GM18508 (cell line): ENCODE measurements around the gene ALLC.

ENCODE experiments used
- ATAC-seq: cut with Tn5 transposase; IDR thresholded peaks from one replicate; pipeline ENCODE4 v1.9.1; 2021; ENCODE audit warnings: moderate number of reproducible peaks; ENCODE audit not compliant: insufficient read depth, unreplicated experiment

ALLC gene

GRCh38 chr2:3638456-3638810, 19.6 kb upstream of the ALLC start:
- no peak for ATAC-seq

DNA sequence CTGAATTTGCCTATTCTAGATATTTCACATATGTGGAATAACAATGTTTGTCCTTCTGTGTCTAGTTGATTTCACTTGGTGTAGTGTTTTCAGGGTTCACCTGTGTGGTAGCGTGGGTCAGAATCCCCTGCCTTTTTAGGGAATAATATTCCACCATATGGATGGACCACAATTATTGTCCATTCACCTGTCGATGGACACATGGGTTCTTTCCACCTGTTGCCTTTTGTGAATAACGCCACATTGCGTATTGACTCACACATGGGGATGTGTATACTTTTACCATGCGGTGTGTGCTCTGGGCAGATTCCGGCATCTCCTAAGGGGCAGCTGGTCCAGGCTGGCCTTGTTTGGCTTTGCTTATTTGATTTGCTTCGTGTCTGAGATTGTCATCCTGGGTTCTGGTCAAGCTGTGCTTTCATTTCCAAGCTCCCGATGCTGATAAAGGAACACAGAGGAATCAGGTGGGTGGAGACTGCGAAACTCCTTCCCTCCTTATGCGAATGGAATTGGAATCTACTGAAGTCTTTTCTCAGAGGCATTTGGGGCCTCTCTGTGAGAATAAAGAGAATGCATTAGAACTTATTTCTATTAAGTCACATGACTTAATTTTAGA, 18.9 kb upstream of the ALLC start:
- ATAC-seq: no peak

GRCh38 chr2:3639653-3640052, 18.3 kb upstream of the ALLC start:
- no peak for ATAC-seq

DNA sequence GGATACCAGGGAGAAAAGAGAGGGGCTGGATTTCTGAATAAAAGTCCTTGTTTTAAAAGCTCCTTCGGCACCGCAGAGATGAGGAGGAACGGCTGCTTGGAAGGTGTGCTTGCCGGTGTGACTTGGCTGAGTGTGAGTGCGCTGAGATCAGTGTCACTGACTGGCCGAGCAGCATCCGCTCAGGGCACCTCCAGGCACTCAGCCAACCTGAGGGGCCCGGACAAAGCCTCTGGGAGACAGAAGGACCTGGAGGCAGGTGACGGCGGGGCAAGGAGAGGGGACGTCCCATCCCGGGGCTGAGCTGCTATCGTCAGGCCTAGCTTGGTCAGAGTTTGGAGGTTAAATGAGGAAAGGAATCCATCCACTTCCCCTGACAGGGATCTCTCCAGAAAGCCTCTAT, 16.8 kb upstream of the ALLC start:
- no peak for ATAC-seq

- ATAC-seq: no peak
These were observed 16.1 kb upstream of the ALLC start for GRCh38 chr2:3641841-3642421.

GRCh38 chr2:3642521-3643215, 15.3 kb upstream of the ALLC start:
- ATAC-seq: no peak

DNA sequence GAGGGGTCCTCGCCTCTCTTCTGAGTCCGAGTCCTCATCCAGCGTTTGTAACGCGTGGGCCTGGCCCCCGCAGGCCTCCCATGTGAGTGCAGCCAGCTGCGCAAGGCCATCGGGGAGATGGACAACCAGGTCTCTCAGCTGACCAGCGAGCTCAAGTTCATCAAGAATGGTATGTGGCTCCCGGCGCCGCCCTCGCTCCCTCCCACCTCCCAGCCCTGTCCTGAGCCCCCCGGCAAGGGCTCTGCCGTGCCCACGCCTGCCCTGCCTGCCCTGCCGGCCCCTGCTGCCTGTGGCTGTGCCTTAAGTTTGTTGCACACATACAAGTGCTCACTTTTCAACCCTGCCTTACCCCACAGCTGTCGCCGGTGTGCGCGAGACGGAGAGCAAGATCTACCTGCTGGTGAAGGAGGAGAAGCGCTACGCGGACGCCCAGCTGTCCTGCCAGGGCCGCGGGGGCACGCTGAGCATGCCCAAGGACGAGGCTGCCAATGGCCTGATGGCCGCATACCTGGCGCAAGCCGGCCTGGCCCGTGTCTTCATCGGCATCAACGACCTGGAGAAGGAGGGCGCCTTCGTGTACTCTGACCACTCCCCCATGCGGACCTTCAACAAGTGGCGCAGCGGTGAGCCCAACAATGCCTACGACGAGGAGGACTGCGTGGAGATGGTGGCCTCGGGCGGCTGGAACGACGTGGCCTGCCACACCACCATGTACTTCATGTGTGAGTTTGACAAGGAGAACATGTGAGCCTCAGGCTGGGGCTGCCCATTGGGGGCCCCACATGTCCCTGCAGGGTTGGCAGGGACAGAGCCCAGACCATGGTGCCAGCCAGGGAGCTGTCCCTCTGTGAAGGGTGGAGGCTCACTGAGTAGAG, 14.4 kb upstream of the ALLC start:
- ATAC-seq: no peak

DNA sequence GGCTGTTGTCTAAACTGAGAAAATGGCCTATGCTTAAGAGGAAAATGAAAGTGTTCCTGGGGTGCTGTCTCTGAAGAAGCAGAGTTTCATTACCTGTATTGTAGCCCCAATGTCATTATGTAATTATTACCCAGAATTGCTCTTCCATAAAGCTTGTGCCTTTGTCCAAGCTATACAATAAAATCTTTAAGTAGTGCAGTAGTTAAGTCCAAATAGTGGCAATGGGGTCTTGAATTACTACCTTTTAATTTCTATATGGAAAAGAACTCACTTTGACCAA, 13.8 kb upstream of the ALLC start:
- ATAC-seq: peak; percentile 76

GRCh38 chr2:3644891-3645605, 13.0 kb upstream of the ALLC start:
- ATAC-seq: no peak

GRCh38 chr2:3645745-3646389, 12.1 kb upstream of the ALLC start:
- ATAC-seq: no peak

- ATAC-seq: no peak
These were observed 11.6 kb upstream of the ALLC start for GRCh38 chr2:3646446-3646845.

GRCh38 chr2:3647246-3647645, 10.8 kb upstream of the ALLC start:
- ATAC-seq: no peak

- no peak for ATAC-seq
These were observed 10.0 kb upstream of the ALLC start for GRCh38 chr2:3647831-3648651.

DNA sequence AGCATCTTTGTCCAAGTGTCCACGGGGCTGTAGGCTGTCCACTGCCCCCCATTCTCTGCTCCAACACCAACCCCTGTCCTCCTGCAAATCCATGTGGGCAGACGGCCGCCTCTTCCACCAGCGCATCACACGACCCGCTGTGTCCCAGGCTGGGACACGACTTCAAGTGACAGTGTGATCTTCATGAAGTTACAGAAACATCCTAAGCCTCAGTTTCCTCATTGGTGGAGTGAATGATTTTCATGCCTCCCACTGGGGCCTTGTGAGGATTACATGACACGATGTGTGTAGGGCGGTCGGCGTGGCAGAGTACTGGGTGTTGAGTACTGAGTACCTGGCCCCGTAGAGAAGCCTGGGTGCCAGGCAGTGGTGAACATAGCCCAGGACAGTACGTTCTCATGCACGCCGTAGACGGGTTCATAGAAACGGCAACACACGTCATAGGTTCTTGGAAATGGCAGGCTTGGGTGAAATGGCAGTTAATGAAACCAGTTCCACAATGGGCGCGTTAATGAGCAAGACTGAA, 9.3 kb upstream of the ALLC start:
- ATAC-seq: no peak

- ATAC-seq: no peak
These were observed 8.4 kb upstream of the ALLC start for GRCh38 chr2:3649581-3649980.

GRCh38 chr2:3650140-3650920, 7.7 kb upstream of the ALLC start:
- ATAC-seq: no peak

GRCh38 chr2:3651691-3652648, 6.0 kb upstream of the ALLC start:
- peak; percentile 75 for ATAC-seq
